AG04449 (cell line): ENCODE data around the gene ALG13.
"Not testable (repeated sequence)": the region's sequence is repeated elsewhere in the genome, so short reads cannot be mapped to it uniquely, and the experiment has no call there.

Experiments used
- CTCF ChIA-PET: fragments of 350-600 bp; formaldehyde crosslinking; extraction: SDS; loops from one replicate; lab custom pipeline; 2021; ENCODE audit warnings: antibody characterized with exemption; lab: Yijun Ruan, JAX
- POLR2A ChIA-PET: fragments of 400-600, 350-600 bp; formaldehyde crosslinking; extraction: SDS; loops from one replicate; lab custom pipeline; 2020; ENCODE audit warnings: antibody characterized with exemption, inconsistent platforms; lab: Yijun Ruan, JAX
- DNase-seq: peaks from one replicate; pipeline ENCODE4 v3.0.0-alpha.2; 2010; ENCODE audit warnings: low read depth, low spot score
- H3K4me3 ChIP-seq: 2 replicates; pipeline ENCODE4 v1.5.1; 2011; ENCODE audit warnings: low read depth, mild to moderate bottlenecking, control low read depth, low read length
- CTCF ChIP-seq: IDR thresholded peaks from one replicate; pipeline ENCODE4 v1.5.1; 2011; ENCODE audit warnings: mild to moderate bottlenecking, moderate library complexity, low read length, control low read depth, inconsistent platforms; ENCODE audit not compliant: insufficient read depth; ENCODE audit errors: missing control alignments

Gene ALG13

GRCh38 chrX:111680988-111681779, at the start of gene ALG13:
TSS of gene ALG13 (plus strand) at chrX:111681170. CDS start at chrX:111681219, 49 bp downstream.
- ChIA-PET CTCF (interaction anchor here (0.7 to 1.8 kb wide), 4 partner anchors 8 to 39 kb away, joined by 3 to 9 read pairs (median 3); no protein-coding TSS in a partner anchor), POLR2A (interaction anchor here (0.7 to 1.8 kb wide), 3 partner anchors 17 to 1032 kb away, joined by 3 to 4 read pairs (median 4); no protein-coding TSS in a partner anchor)
- peak within 1 kb of the TSS; percentile 75 for H3K4me3 ChIP-seq
- peak; percentile 77 for TF ChIP-seq CTCF
- DNase-seq, result peak; percentile 49

GRCh38 chrX:111634823-111635729, 45.9 kb upstream of the ALG13 start:
- no peak for DNase-seq
- POLR2A ChIA-PET, result no interaction called here

GRCh38 chrX:111641969-111642368, 39.0 kb upstream of the ALG13 start:
- no peak for DNase-seq
- ChIA-PET POLR2A (no interaction called here), CTCF (no interaction called here)
- no peak overlapping the region for H3K4me3 ChIP-seq
- no peak for TF ChIP-seq CTCF

More at GRCh38 chrX:111634823-111635729, 45.9 kb upstream of the ALG13 start:
- H3K4me3 ChIP-seq, result no peak overlapping the region
- TF ChIP-seq CTCF, result no peak
- CTCF ChIA-PET, result no interaction called here

GRCh38 chrX:111645165-111645564, 35.8 kb upstream of the ALG13 start:
- DNase-seq, CTCF ChIA-PET, H3K4me3 ChIP-seq, POLR2A ChIA-PET: not testable (repeated sequence)

GRCh38 chrX:111645607-111646006, 35.4 kb upstream of the ALG13 start:
- DNase-seq, result no peak
- no peak for TF ChIP-seq CTCF
- CTCF ChIA-PET, result no interaction called here
- POLR2A ChIA-PET, result no interaction called here
- no peak overlapping the region for H3K4me3 ChIP-seq

- POLR2A ChIA-PET, result no interaction called here
- no peak overlapping the region for H3K4me3 ChIP-seq
- CTCF ChIA-PET, result no interaction called here
- TF ChIP-seq CTCF, result no peak
- DNase-seq, result no peak
These were observed 34.5 kb upstream of the ALG13 start for GRCh38 chrX:111646515-111646914.
